Gastroesophageal sphincter (tissue), 4 donors: ENCODE measurements around the gene SCAI. TPM values are rescaled to one million over a fixed set of nuclear protein-coding genes. Genes with fewer than 3 reads are reported as not detected.
"Not testable (repeated sequence)": the region's sequence is repeated elsewhere in the genome, so short reads cannot be mapped to it uniquely, and the experiment has no call there.

ENCODE experiments used
- ATAC-seq: fragments of 150-250 bp; one replicate; pipeline ENCODE4 v1.9.1; 2016; ENCODE audit warnings: mild to moderate bottlenecking, moderate library complexity
- H3K27ac ChIP-seq, 4 donors: fragments of 200-600 bp; sonication (generic) in 3 of 4; 1 replicate in 3 of 4; 2 replicates in 1 of 4; pipeline ENCODE4 v1.5.1; 2016 to 2019
- H3K27me3 ChIP-seq: fragments of 200-600 bp; sonication (generic); one replicate; pipeline ENCODE4 v1.5.1; 2019
- H3K36me3 ChIP-seq, 2 donors: fragments of 200-600 bp; sonication (generic); one replicate each; pipeline ENCODE4 v1.5.1; 2019; ENCODE audit warnings: control low read depth in 1 of 2
- H3K4me1 ChIP-seq, 3 donors: fragments of 200-600 bp; sonication (generic); 1 replicate in 2 of 3; 2 replicates in 1 of 3; pipeline ENCODE4 v1.5.1; 2016 to 2019; ENCODE audit warnings: control low read depth in 2 of 3
- H3K4me3 ChIP-seq, 2 donors: fragments of 200-600 bp; sonication (generic); one replicate each; pipeline ENCODE4 v1.5.1; 2019; ENCODE audit warnings: mild to moderate bottlenecking in 1 of 2, moderate library complexity in 1 of 2
- H3K9me3 ChIP-seq, 3 donors: fragments of 200-600 bp; sonication (generic); one replicate each; pipeline ENCODE4 v1.5.1; 2017 to 2019; ENCODE audit warnings: control low read depth in 2 of 3
- CTCF ChIP-seq, 4 experiments: fragments of 200-600 bp in 2 of 4; fragments of 450-650 bp in 2 of 4; sonication (generic) in 1 of 4; IDR thresholded peaks; one replicate each; pipeline ENCODE4 v1.5.1; 2017 to 2019; ENCODE audit warnings: antibody characterized with exemption in 4 of 4, mild to moderate bottlenecking in 2 of 4, moderate library complexity in 2 of 4
- EP300 ChIP-seq: sonication (generic); formaldehyde crosslinking; IDR thresholded peaks from one replicate; pipeline ENCODE4 v1.6.1; 2017; ENCODE audit warnings: antibody characterized with exemption, mild to moderate bottlenecking
- POLR2A ChIP-seq, 2 donors: fragments of 450-650 bp; IDR thresholded peaks; one replicate each; pipeline ENCODE4 v1.6.1; 2017; ENCODE audit warnings: antibody characterized with exemption in 2 of 2, mild to moderate bottlenecking in 2 of 2, moderate library complexity in 1 of 2
- POLR2AphosphoS5 ChIP-seq: sonication (generic); formaldehyde crosslinking; IDR thresholded peaks from one replicate; pipeline ENCODE4 v1.6.1; 2017; ENCODE audit warnings: antibody characterized with exemption
- WGBS, 2 donors: methylation state at CpG; one replicate each; pipeline ENCODE4 v1.1.5; 2018; ENCODE audit warnings: low coverage in 1 of 2; 5-methylcytosine and 5-hydroxymethylcytosine counted together
- total RNA-seq, 4 donors: library from RNA; depleted of rRNA; stranded (reverse); fragments of >200 nt; gene quantifications; one replicate each; pipeline ENCODE4 v1.1.0, GENCODE V29; 2016

SCAI gene
- total RNA-seq, 4 donors from 2014 or later: 6.9 to 15.9 (median 7.7) TPM

- no peak for ATAC-seq
- H3K36me3 ChIP-seq: no peaks in the 10 kb centered on the region
- 90 to 100% methylated on average over 2 of the region's 2 CpGs for WGBS, 2 donors
- H3K4me1 ChIP-seq: peaks cover 0 to 33% (median 5%) of the 10 kb centered on the region in 3 donors
- H3K9me3 ChIP-seq: no peaks in the 10 kb centered on the region
- H3K27ac ChIP-seq: peak overlapping the region in 1 of 4 donors; percentile 7
- no peak overlapping the region for H3K4me3 ChIP-seq
- no peaks in the 10 kb centered on the region for H3K27me3 ChIP-seq
- TF ChIP-seq POLR2AphosphoS5 (no peak), CTCF (IDR thresholded peaks at IDR 0.05) (no peak), EP300 (no peak), POLR2A (IDR thresholded peaks at IDR 0.05) (no peak)
These were observed 47.4 kb downstream of the SCAI start for GRCh38 chr9:125095821-125096443.

GRCh38 chr9:125091121-125091520, 52.2 kb downstream of the SCAI start:
- H3K4me1 ChIP-seq: peaks cover 0 to 17% (median 5%) of the 10 kb centered on the region in 3 donors
- TF ChIP-seq CTCF (IDR thresholded peaks at IDR 0.05) (no peak), POLR2AphosphoS5 (no peak), EP300 (no peak), POLR2A (IDR thresholded peaks at IDR 0.05) (no peak)
- H3K36me3 ChIP-seq: no peaks in the 10 kb centered on the region
- no peak overlapping the region for H3K27ac ChIP-seq
- no peak overlapping the region for H3K4me3 ChIP-seq
- no peak for ATAC-seq
- no peaks in the 10 kb centered on the region for H3K9me3 ChIP-seq
- no peaks in the 10 kb centered on the region for H3K27me3 ChIP-seq
- WGBS, 2 donors: 68 to 80% methylated on average over 1 to 3 of the region's 3 CpGs

- H3K4me1 ChIP-seq: peaks cover 0 to under 1% (median 0%) of the 10 kb centered on the region in 3 donors
- H3K4me3 ChIP-seq: no peak overlapping the region
- TF ChIP-seq POLR2AphosphoS5: no peak
- TF ChIP-seq EP300: no peak
- TF ChIP-seq POLR2A (IDR thresholded peaks at IDR 0.05): no peak
- no peak for TF ChIP-seq CTCF (IDR thresholded peaks at IDR 0.05)
- no peaks in the 10 kb centered on the region for H3K9me3 ChIP-seq
- no peaks in the 10 kb centered on the region for H3K36me3 ChIP-seq
- no peaks in the 10 kb centered on the region for H3K27me3 ChIP-seq
- ATAC-seq: no peak
- no peak overlapping the region for H3K27ac ChIP-seq
These were observed 54.0 kb downstream of the SCAI start for GRCh38 chr9:125089331-125089730.

- ATAC-seq: no peak
- no peaks in the 10 kb centered on the region for H3K9me3 ChIP-seq
- no peak for TF ChIP-seq POLR2AphosphoS5
- no peak for TF ChIP-seq EP300
- TF ChIP-seq CTCF (IDR thresholded peaks at IDR 0.05): no peak
- no peak for TF ChIP-seq POLR2A (IDR thresholded peaks at IDR 0.05)
- no peaks in the 10 kb centered on the region for H3K27me3 ChIP-seq
- 71 to 82% methylated on average over 4 to 5 of the region's 5 CpGs for WGBS, 2 donors
- no peak overlapping the region for H3K27ac ChIP-seq
- H3K36me3 ChIP-seq: no peaks in the 10 kb centered on the region
- no peak overlapping the region for H3K4me3 ChIP-seq
- no peaks in the 10 kb centered on the region for H3K4me1 ChIP-seq
These were observed 54.6 kb downstream of the SCAI start for GRCh38 chr9:125088752-125089151.

- no peaks in the 10 kb centered on the region for H3K4me1 ChIP-seq
- no peak overlapping the region for H3K27ac ChIP-seq
- WGBS, 2 donors: 73 to 81% methylated on average over 6 of the region's 6 CpGs
- peaks cover 0 to 7% of the 10 kb centered on the region in 2 donors for H3K36me3 ChIP-seq
- no peak overlapping the region for H3K4me3 ChIP-seq
- H3K27me3 ChIP-seq: no peaks in the 10 kb centered on the region
- no peak for ATAC-seq
- TF ChIP-seq EP300 (no peak), POLR2AphosphoS5 (no peak), POLR2A (IDR thresholded peaks at IDR 0.05) (no peak), CTCF (IDR thresholded peaks at IDR 0.05) (no peak)
- H3K9me3 ChIP-seq: no peaks in the 10 kb centered on the region
These were observed 57.4 kb downstream of the SCAI start for GRCh38 chr9:125085703-125086477.

GRCh38 chr9:125082197-125082596, 61.1 kb downstream of the SCAI start:
- no CpG with 5 or more reads among the region's 6 CpGs for WGBS, 2 donors
- H3K4me3 ChIP-seq, H3K9me3 ChIP-seq, H3K4me1 ChIP-seq, H3K27ac ChIP-seq, H3K27me3 ChIP-seq, ATAC-seq, H3K36me3 ChIP-seq: not testable (repeated sequence)

GRCh38 chr9:125080797-125081196, 62.5 kb downstream of the SCAI start:
- H3K27me3 ChIP-seq, H3K36me3 ChIP-seq, ATAC-seq, H3K4me3 ChIP-seq, H3K9me3 ChIP-seq, H3K27ac ChIP-seq, H3K4me1 ChIP-seq: not testable (repeated sequence)
- WGBS, 2 donors: 83 to 100% methylated on average over 1 to 2 of the region's 2 CpGs
